H1 (cell line): ENCODE data around the gene PCED1B. TPM values are rescaled to one million over a fixed set of nuclear protein-coding genes. Genes with fewer than 3 reads are reported as not detected.
"Not testable (repeated sequence)": the region's sequence is repeated elsewhere in the genome, so short reads cannot be mapped to it uniquely, and the experiment has no call there.

ENCODE experiments used
- CTCF ChIA-PET: fragments of 300-600 bp; sonication (Branson Sonifier 250); formaldehyde crosslinking; loops from one replicate; lab custom pipeline; 2021; ENCODE audit not compliant: partially characterized antibody; lab: Charles Lee
- POLR2A ChIA-PET: fragments of 300-600 bp; sonication (Branson Sonifier 250); formaldehyde crosslinking; loops from one replicate; lab custom pipeline; 2021; ENCODE audit warnings: inconsistent platforms; ENCODE audit not compliant: partially characterized antibody; lab: Charles Lee
- DNase-seq, 2 experiments: peaks; one replicate each; pipeline versions ENCODE4 v3.0.0 to v3.0.0-alpha.2; 2010 to 2022; ENCODE audit warnings: low spot score in 2 of 2, low read depth in 1 of 2, mixed read lengths in 1 of 2
- FAIRE-seq: peaks from 2 replicates; lab custom pipeline; 2011; peaks lifted over from hg19 to GRCh38; lab: Jason Lieb, UNC
- H2AFZ ChIP-seq: 2 replicates; pipeline ENCODE4 v1.8.1; 2012; ENCODE audit warnings: low read length, inconsistent platforms
- H2AK5ac ChIP-seq: 2 replicates; pipeline ENCODE4 v1.6.1; 2013; ENCODE audit warnings: low read depth, low read length
- H2BK120ac ChIP-seq: replicated peaks from 2 replicates; pipeline ENCODE3; 2013; ENCODE audit warnings: low read depth, low read length, inconsistent platforms
- H2BK12ac ChIP-seq: 2 replicates; pipeline ENCODE4 v1.6.1; 2013; ENCODE audit warnings: low read depth, low read length
- H2BK15ac ChIP-seq: 2 replicates; pipeline ENCODE4 v1.6.1; 2013; ENCODE audit warnings: low read length
- H2BK20ac ChIP-seq: 2 replicates; pipeline ENCODE4 v1.6.1; 2013; ENCODE audit warnings: low read length
- H2BK5ac ChIP-seq: 2 replicates; pipeline ENCODE4 v1.6.1; 2013; ENCODE audit warnings: low read depth, low read length
- H3K14ac ChIP-seq: 2 replicates; pipeline ENCODE4 v1.6.1; 2013; ENCODE audit warnings: inconsistent platforms; ENCODE audit not compliant: insufficient read length
- H3K18ac ChIP-seq: 2 replicates; pipeline ENCODE4 v1.6.1; 2013; ENCODE audit warnings: low read length; ENCODE audit errors: extremely low read depth
- H3K23ac ChIP-seq: 2 replicates; pipeline ENCODE4 v1.6.1; 2013; ENCODE audit warnings: inconsistent platforms; ENCODE audit not compliant: insufficient read length
- H3K23me2 ChIP-seq: 2 replicates; pipeline ENCODE4 v1.6.1; 2013; ENCODE audit warnings: low read depth, low read length
- H3K27ac ChIP-seq: 2 replicates; pipeline ENCODE4 v1.6.1; 2011; ENCODE audit warnings: low read depth, low read length, inconsistent platforms
- H3K27me3 ChIP-seq, 4 experiments: replicated peaks in 1 of 4; 1 replicate in 1 of 4; 2 replicates in 3 of 4; pipeline versions ENCODE4 v1.6.1 to v1.8.1; 2011 to 2013; ENCODE audit warnings: low read length in 3 of 4, mild to moderate bottlenecking in 3 of 4, inconsistent platforms in 2 of 4, mixed read lengths in 2 of 4, moderate library complexity in 1 of 4; ENCODE audit not compliant: control insufficient read depth in 3 of 4, insufficient read depth in 3 of 4; ENCODE audit errors: extremely low read depth in 1 of 4
- H3K36me3 ChIP-seq, 4 experiments: 2 replicates each; pipeline versions ENCODE4 v1.6.1 to v1.8.1; 2011 to 2013; ENCODE audit warnings: mild to moderate bottlenecking in 4 of 4, low read length in 3 of 4, moderate library complexity in 2 of 4, control low read depth in 1 of 4, inconsistent platforms in 1 of 4; ENCODE audit not compliant: insufficient read depth in 4 of 4, control insufficient read depth in 2 of 4
- H3K4ac ChIP-seq: replicated peaks from 2 replicates; pipeline ENCODE3; 2013; ENCODE audit warnings: low read length, low read depth, mixed read lengths, inconsistent platforms; ENCODE audit not compliant: insufficient read length
- H3K4me1 ChIP-seq, 4 experiments: replicated peaks in 1 of 4; 1 replicate in 1 of 4; 2 replicates in 3 of 4; pipeline versions ENCODE4 v1.6.1 to v1.8.1; 2011 to 2013; ENCODE audit warnings: low read length in 3 of 4, inconsistent platforms in 2 of 4, mixed read lengths in 1 of 4; ENCODE audit not compliant: insufficient read depth in 4 of 4, control insufficient read depth in 3 of 4
- H3K4me2 ChIP-seq, 2 experiments: 2 replicates each; pipeline versions ENCODE4 v1.6.1 to v1.8.1; 2011 to 2013; ENCODE audit warnings: low read depth in 2 of 2, low read length in 2 of 2, control low read depth in 1 of 2, inconsistent platforms in 1 of 2, mild to moderate bottlenecking in 1 of 2; ENCODE audit not compliant: insufficient read depth in 1 of 2
- H3K4me3 ChIP-seq, 4 experiments: fragments of 200-600, 300-600 bp in 1 of 4; sonication (generic), shearing (Covaris generic), sonication (Bioruptor Twin) in 1 of 4; 2 replicates each; pipeline versions ENCODE4 v1.5.1 to v1.8.1; 2011 to 2016; ENCODE audit warnings: low read length in 4 of 4, low read depth in 3 of 4, control low read depth in 2 of 4, inconsistent platforms in 2 of 4, mild to moderate bottlenecking in 2 of 4, mixed read lengths in 1 of 4, moderate library complexity in 1 of 4; ENCODE audit not compliant: insufficient read depth in 2 of 4; ENCODE audit errors: extremely low read depth in 1 of 4
- H3K56ac ChIP-seq: replicated peaks from 2 replicates; pipeline ENCODE3; 2013; ENCODE audit warnings: low read depth, mild to moderate bottlenecking, mixed read lengths, low read length, inconsistent platforms; ENCODE audit not compliant: insufficient read length
- H3K79me1 ChIP-seq: 2 replicates; pipeline ENCODE4 v1.6.1; 2013; ENCODE audit warnings: low read depth, low read length, control low read depth
- H3K79me2 ChIP-seq, 2 experiments: 2 replicates each; pipeline versions ENCODE4 v1.6.1 to v1.8.1; 2012 to 2013; ENCODE audit warnings: low read length in 2 of 2, mild to moderate bottlenecking in 2 of 2, inconsistent platforms in 1 of 2; ENCODE audit not compliant: insufficient read depth in 2 of 2, control insufficient read depth in 1 of 2
- H3K9ac ChIP-seq, 4 experiments: replicated peaks in 1 of 4; 1 replicate in 1 of 4; 2 replicates in 3 of 4; pipeline versions ENCODE4 v1.6.1 to v1.8.1; 2011 to 2013; ENCODE audit warnings: low read depth in 3 of 4, low read length in 3 of 4, control low read depth in 2 of 4, mild to moderate bottlenecking in 2 of 4, moderate library complexity in 2 of 4, inconsistent platforms in 1 of 4; ENCODE audit errors: extremely low read depth in 1 of 4
- H3K9me3 ChIP-seq, 2 experiments: 2 replicates each; pipeline versions ENCODE4 v1.6.1 to v1.8.1; 2012 to 2013; ENCODE audit warnings: mild to moderate bottlenecking in 2 of 2, moderate library complexity in 2 of 2, control low read depth in 1 of 2, inconsistent platforms in 1 of 2, low read depth in 1 of 2, low read length in 1 of 2, mixed read lengths in 1 of 2; ENCODE audit not compliant: insufficient read depth in 2 of 2
- H4K20me1 ChIP-seq, 2 experiments: replicated peaks in 1 of 2; 2 replicates each; pipeline versions ENCODE3 to v1.8.1; 2011 to 2013; ENCODE audit warnings: inconsistent platforms in 2 of 2, low read length in 2 of 2, mild to moderate bottlenecking in 1 of 2; ENCODE audit not compliant: insufficient read depth in 2 of 2, control insufficient read depth in 1 of 2
- H4K5ac ChIP-seq: 2 replicates; pipeline ENCODE4 v1.6.1; 2013; ENCODE audit warnings: low read length, low read depth, mixed read lengths, inconsistent platforms; ENCODE audit not compliant: insufficient read length
- H4K8ac ChIP-seq: 2 replicates; pipeline ENCODE4 v1.8.0; 2013; ENCODE audit warnings: mild to moderate bottlenecking, moderate library complexity, low read length, inconsistent platforms; ENCODE audit not compliant: insufficient read depth; ENCODE audit errors: extremely low read depth
- H4K91ac ChIP-seq: replicated peaks from 2 replicates; pipeline ENCODE3; 2013; ENCODE audit warnings: low read length, mixed read lengths, inconsistent platforms; ENCODE audit not compliant: insufficient read length
- ASH2L ChIP-seq: fragments of 200-600, 300-600 bp; sonication (generic); IDR thresholded peaks from one replicate; pipeline ENCODE4 v1.7.1; 2017; ENCODE audit warnings: low read length
- CREB1 ChIP-seq: IDR thresholded peaks from 2 replicates; pipeline ENCODE4 v1.6.1; 2012; ENCODE audit warnings: inconsistent platforms
- FOSL1 ChIP-seq: IDR thresholded peaks from 2 replicates; pipeline ENCODE4 v1.6.1; 2011; ENCODE audit warnings: mild to moderate bottlenecking, low read depth, low read length, moderate library complexity; ENCODE audit not compliant: insufficient read depth
- GTF2F1 ChIP-seq: IDR thresholded peaks from 2 replicates; pipeline ENCODE4 v1.6.1; 2012; ENCODE audit warnings: low read depth, low read length, improper control_type of control experiment, borderline replicate concordance
- JUN ChIP-seq: IDR thresholded peaks from 2 replicates; pipeline ENCODE4 v1.6.1; 2011; ENCODE audit warnings: low read depth, mild to moderate bottlenecking, improper control_type of control experiment, low read length
- MAFK ChIP-seq: IDR thresholded peaks from 2 replicates; pipeline ENCODE4 v1.6.1; 2012; ENCODE audit warnings: low read depth, mild to moderate bottlenecking, improper control_type of control experiment, low read length
- NRF1 ChIP-seq: IDR thresholded peaks from 2 replicates; pipeline ENCODE4 v1.6.1; 2011; ENCODE audit warnings: mild to moderate bottlenecking, low read depth, low read length, improper control_type of control experiment
- RFX5 ChIP-seq: IDR thresholded peaks from 2 replicates; pipeline ENCODE4 v1.6.1; 2011; ENCODE audit warnings: low read depth, low read length, improper control_type of control experiment, borderline replicate concordance
- SAP30 ChIP-seq: fragments of 300-600 bp; sonication (generic); IDR thresholded peaks from 2 replicates; pipeline ENCODE4 v1.7.1; 2012; ENCODE audit warnings: low read length, moderate library complexity, mild to moderate bottlenecking, inconsistent platforms; ENCODE audit not compliant: insufficient read depth, insufficient replicate concordance
- TAF1 ChIP-seq: IDR thresholded peaks from 2 replicates; pipeline ENCODE4 v1.6.1; 2011; ENCODE audit warnings: mild to moderate bottlenecking, low read depth, low read length
- ZNF274 ChIP-seq: IDR thresholded peaks from 2 replicates; pipeline ENCODE4 v1.7.0; 2012; ENCODE audit warnings: low read length, borderline replicate concordance; ENCODE audit errors: extremely low read depth
- WGBS, 2 experiments: shearing (Covaris generic) in 1 of 2; methylation state at CpG; one replicate each; pipeline versions ENCODE4 v1.1.6 to v1.1.7; 2013 to 2015; ENCODE audit warnings: low lambda C conversion rate in 2 of 2, mixed read lengths in 2 of 2, inconsistent platforms in 1 of 2, low coverage in 1 of 2, missing lambda C conversion rate in 1 of 2; ENCODE audit not compliant: insufficient replicate concordance in 2 of 2, insufficient coverage in 1 of 2, insufficient read length in 1 of 2; ENCODE audit errors: extremely low coverage in 1 of 2, missing lambda C conversion rate in 1 of 2; 5-methylcytosine and 5-hydroxymethylcytosine counted together
- polyA plus RNA-seq, 7 experiments: library from polyadenylated mRNA; depleted of rRNA in 3 of 7; stranded (reverse) in 5 of 7; unstranded in 2 of 7; fragments of >200 nt in 5 of 7; fragments of 200-250 nt in 2 of 7; gene quantifications; 1 replicate in 5 of 7; 2 replicates in 1 of 7; 4 replicates in 1 of 7; pipeline versions ENCODE4 v1.2.1 to v1.2.3, GENCODE V29; 2011 to 2013; ENCODE audit warnings: missing spikeins in 2 of 7, mixed read lengths in 2 of 7
- total RNA-seq: library from RNA; stranded (reverse); fragmentation: NEBNext Ultra II Directional; extraction: Animal tissue kit (Norgen Biotek cat#: 25700); gene quantifications from 2 replicates; pipeline ENCODE4 v1.2.1, GENCODE V29; 2021

The PCED1B gene
- total and polyA plus RNA-seq, 2 of the 8 experiments (the other 6 are each of a cell fraction or from before 2014, with no cell fraction given): 4.7 to 5.4 TPM

GRCh38 chr12:47166365-47166764 lies 86.9 kb downstream of the PCED1B start (continued):
- TF ChIP-seq GTF2F1 (no peak), ZNF274 (no peak), RFX5 (no peak), FOSL1 (no peak), CREB1 (no peak), JUN (no peak), SAP30 (no peak), TAF1 (no peak), MAFK (no peak), ASH2L (no peak), NRF1 (no peak)

GRCh38 chr12:47170281-47170680 lies 90.9 kb downstream of the PCED1B start:
- DNase-seq, H2BK120ac ChIP-seq, H3K56ac ChIP-seq, H3K4ac ChIP-seq, H4K5ac ChIP-seq, H3K79me2 ChIP-seq, CTCF ChIA-PET, H4K8ac ChIP-seq, H3K23ac ChIP-seq, H3K14ac ChIP-seq, H3K4me2 ChIP-seq, H3K9me3 ChIP-seq, H2BK15ac ChIP-seq, H3K27me3 ChIP-seq, H2BK12ac ChIP-seq, H2BK5ac ChIP-seq, H3K9ac ChIP-seq, H4K20me1 ChIP-seq, FAIRE-seq, H3K79me1 ChIP-seq, POLR2A ChIA-PET, H2AK5ac ChIP-seq, H3K18ac ChIP-seq, H3K4me1 ChIP-seq, H3K27ac ChIP-seq, H3K36me3 ChIP-seq, H2AFZ ChIP-seq, H4K91ac ChIP-seq, H2BK20ac ChIP-seq, H3K4me3 ChIP-seq, H3K23me2 ChIP-seq: not testable (repeated sequence)
- WGBS, 2 experiments: 95% methylated on average over 15 of the region's 16 CpGs; no CpG with 5 or more reads in 1 of the 2 experiments
